ENCODE measurements around the gene GTF3C1.

The GTF3C1 gene

GRCh38 chr16:27427538-27427937 lies 122.2 kb downstream of the GTF3C1 start:
- TF ChIP-seq POLR2AphosphoS5 (IDR thresholded peaks at IDR 0.05; ENCODE audit: low read depth, low read length): no peak
- no peak for TF ChIP-seq FOXP2 (optimal IDR thresholded peaks at IDR 0.05; ENCODE audit: borderline replicate concordance, extremely low read depth, extremely low read length, insufficient read depth)
- TF ChIP-seq SIN3A (IDR thresholded peaks at IDR 0.05; ENCODE audit: borderline replicate concordance, insufficient read depth, low read length): no peak
- TF ChIP-seq TAF1 (IDR thresholded peaks at IDR 0.05; ENCODE audit: borderline replicate concordance, insufficient read depth, low read length): no peak
- no peak for TF ChIP-seq REST (IDR thresholded peaks at IDR 0.05; ENCODE audit: insufficient read depth in 1 of 2, low read depth in 2 of 2, low read length in 2 of 2)

- TF ChIP-seq TAF1 (IDR thresholded peaks at IDR 0.05; ENCODE audit: borderline replicate concordance, insufficient read depth, low read length) (no peak), POLR2AphosphoS5 (IDR thresholded peaks at IDR 0.05; ENCODE audit: low read depth, low read length) (no peak), REST (IDR thresholded peaks at IDR 0.05; ENCODE audit: insufficient read depth in 1 of 2, low read depth in 2 of 2, low read length in 2 of 2) (no peak), SIN3A (IDR thresholded peaks at IDR 0.05; ENCODE audit: borderline replicate concordance, insufficient read depth, low read length) (no peak), FOXP2 (optimal IDR thresholded peaks at IDR 0.05; ENCODE audit: borderline replicate concordance, extremely low read depth, extremely low read length, insufficient read depth) (no peak)
These were observed 123.0 kb downstream of the GTF3C1 start for GRCh38 chr16:27426423-27427408.

- TF ChIP-seq FOXP2 (optimal IDR thresholded peaks at IDR 0.05; ENCODE audit: borderline replicate concordance, extremely low read depth, extremely low read length, insufficient read depth) (no peak), SIN3A (IDR thresholded peaks at IDR 0.05; ENCODE audit: borderline replicate concordance, insufficient read depth, low read length) (no peak), POLR2AphosphoS5 (IDR thresholded peaks at IDR 0.05; ENCODE audit: low read depth, low read length) (no peak), TAF1 (IDR thresholded peaks at IDR 0.05; ENCODE audit: borderline replicate concordance, insufficient read depth, low read length) (no peak), REST (IDR thresholded peaks at IDR 0.05; ENCODE audit: insufficient read depth in 1 of 2, low read depth in 2 of 2, low read length in 2 of 2) (no peak)
These were observed 123.8 kb downstream of the GTF3C1 start for GRCh38 chr16:27425961-27426360.

GRCh38 chr16:27424772-27425498 lies 124.8 kb downstream of the GTF3C1 start:
- TF ChIP-seq SIN3A (IDR thresholded peaks at IDR 0.05; ENCODE audit: borderline replicate concordance, insufficient read depth, low read length) (no peak), FOXP2 (optimal IDR thresholded peaks at IDR 0.05; ENCODE audit: borderline replicate concordance, extremely low read depth, extremely low read length, insufficient read depth) (no peak), POLR2AphosphoS5 (IDR thresholded peaks at IDR 0.05; ENCODE audit: low read depth, low read length) (no peak), TAF1 (IDR thresholded peaks at IDR 0.05; ENCODE audit: borderline replicate concordance, insufficient read depth, low read length) (no peak), REST (IDR thresholded peaks at IDR 0.05; ENCODE audit: insufficient read depth in 1 of 2, low read depth in 2 of 2, low read length in 2 of 2) (no peak)

Data from PFSK-1 (cell line).